Caki2 (cell line): ENCODE data around the gene NUMB. TPM values are rescaled to one million over a fixed set of nuclear protein-coding genes. Genes with fewer than 3 reads are reported as not detected.
A peak's percentile ranks its signal among the peaks of the same experiment; 100 is the strongest.

Experiments used
- DNase-seq: peaks from one replicate; pipeline ENCODE4 v3.0.0-alpha.2; 2015; ENCODE audit warnings: low read depth
- in situ Hi-C: cut with HindIII; loops from 2 replicates; pipeline ENCODE4 v1.10.0; 2016; ENCODE audit warnings: low sequenced_read_pairs, low pct_unique_long_range_greater_than_20kb, mixed read lengths
- total RNA-seq: library from RNA; depleted of rRNA; stranded (reverse); fragments of >200 nt; shearing (Covaris generic); gene quantifications from 2 replicates; pipeline ENCODE4 v1.2.3, GENCODE V29; 2014; ENCODE audit warnings: low replicate concordance

NUMB gene
- total RNA-seq, 1 experiment from 2014 or later: 15.0 TPM

GRCh38 chr14:73260574-73260973 lies 197.8 kb downstream of the NUMB start:
- no peak for DNase-seq
- in situ Hi-C loops: no loop called here

- no peak for DNase-seq
- in situ Hi-C loops: no loop called here
Measured at GRCh38 chr14:73259837-73260236, 198.5 kb downstream of the NUMB start.

- DNase-seq: no peak
- in situ Hi-C loops: no loop called here
Measured at GRCh38 chr14:73258845-73259611, 199.3 kb downstream of the NUMB start.

GRCh38 chr14:73258076-73258475 lies 200.3 kb downstream of the NUMB start:
- in situ Hi-C loops: no loop called here
- no peak for DNase-seq

GRCh38 chr14:73255693-73256225 lies 202.6 kb downstream of the NUMB start:
- in situ Hi-C loops: no loop called here
- DNase-seq: no peak

- in situ Hi-C loops: no loop called here
- DNase-seq: no peak
Measured at GRCh38 chr14:73255005-73255400, 203.3 kb downstream of the NUMB start.

GRCh38 chr14:73254247-73255004 lies 203.9 kb downstream of the NUMB start:
- in situ Hi-C loops: no loop called here
- no peak for DNase-seq

- in situ Hi-C loops: no loop called here
Measured at GRCh38 chr14:73253721-73254120, 204.6 kb downstream of the NUMB start.

GRCh38 chr14:73253323-73253610 lies 205.1 kb downstream of the NUMB start:
- in situ Hi-C loops: no loop called here
- no peak for DNase-seq

More at GRCh38 chr14:73253721-73254120, 204.6 kb downstream of the NUMB start:
- DNase-seq: no peak

- no peak for DNase-seq
- in situ Hi-C loops: no loop called here
Measured at GRCh38 chr14:73252491-73253322, 205.6 kb downstream of the NUMB start.

GRCh38 chr14:73251516-73252215 lies 206.7 kb downstream of the NUMB start:
- no peak for DNase-seq
- in situ Hi-C loops: no loop called here

GRCh38 chr14:73250781-73251500 lies 207.4 kb downstream of the NUMB start:
- no peak for DNase-seq
- in situ Hi-C loops: no loop called here

- in situ Hi-C loops: no loop called here
- DNase-seq: no peak
Measured at GRCh38 chr14:73250317-73250713, 208.0 kb downstream of the NUMB start.

- in situ Hi-C loops: no loop called here
- DNase-seq: no peak
Measured at GRCh38 chr14:73249564-73250316, 208.6 kb downstream of the NUMB start.

- in situ Hi-C loops: no loop called here
- DNase-seq: no peak
Measured at GRCh38 chr14:73249108-73249507, 209.2 kb downstream of the NUMB start.

- in situ Hi-C loops: no loop called here
- DNase-seq: peak; percentile 75
Measured at GRCh38 chr14:73248108-73248868, 210.1 kb downstream of the NUMB start.
